ENCODE measurements around the gene FAM50B.

The FAM50B gene

DNA sequence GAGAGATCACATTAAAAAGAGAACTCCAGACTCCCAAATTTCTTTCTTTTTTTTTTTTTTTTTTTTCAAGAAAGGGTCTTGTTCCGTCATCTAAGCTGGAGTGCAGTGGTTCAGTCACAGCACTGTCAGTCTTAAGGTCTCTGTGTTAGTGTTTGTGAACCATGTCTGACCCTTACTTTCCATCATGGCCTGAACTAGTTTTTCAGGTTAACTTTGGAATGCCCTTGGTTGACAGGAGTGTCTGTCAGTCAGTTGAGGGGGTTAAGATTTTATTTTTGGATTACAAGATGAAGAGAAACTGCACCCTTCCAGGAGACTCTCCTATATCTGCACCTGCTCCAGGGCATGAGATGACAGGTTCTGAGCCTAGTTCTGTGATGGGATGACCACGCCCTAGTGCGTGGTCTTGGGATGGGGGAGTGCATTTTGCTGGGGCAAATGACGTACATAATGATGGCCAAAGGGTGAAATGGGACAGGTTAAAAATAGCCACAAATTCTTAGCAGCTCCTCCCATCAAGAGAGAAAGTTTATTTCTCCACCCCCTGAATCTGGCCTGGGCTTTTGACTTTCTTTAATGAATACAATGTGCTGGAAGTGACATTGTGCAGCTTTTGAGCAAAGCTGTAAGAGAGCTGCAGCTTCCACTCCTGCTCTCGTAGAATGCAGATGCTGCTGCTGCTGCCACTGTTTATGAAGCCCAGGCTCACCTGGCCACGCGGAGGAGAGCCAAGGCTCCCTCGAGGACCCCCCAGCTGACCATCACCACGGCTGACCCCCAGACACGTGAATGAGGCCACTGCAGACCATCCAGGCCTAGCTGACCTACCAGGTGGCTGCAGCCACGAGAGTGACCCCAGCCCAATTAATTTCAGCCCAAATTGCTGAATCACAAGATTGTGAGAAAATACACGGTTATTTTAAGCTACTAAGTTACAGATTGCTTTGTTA lies 29.7 kb upstream of the FAM50B start:
- DNase-seq (ENCODE audit: low read depth) = no peak
- TF ChIP-seq, protein P1, sequence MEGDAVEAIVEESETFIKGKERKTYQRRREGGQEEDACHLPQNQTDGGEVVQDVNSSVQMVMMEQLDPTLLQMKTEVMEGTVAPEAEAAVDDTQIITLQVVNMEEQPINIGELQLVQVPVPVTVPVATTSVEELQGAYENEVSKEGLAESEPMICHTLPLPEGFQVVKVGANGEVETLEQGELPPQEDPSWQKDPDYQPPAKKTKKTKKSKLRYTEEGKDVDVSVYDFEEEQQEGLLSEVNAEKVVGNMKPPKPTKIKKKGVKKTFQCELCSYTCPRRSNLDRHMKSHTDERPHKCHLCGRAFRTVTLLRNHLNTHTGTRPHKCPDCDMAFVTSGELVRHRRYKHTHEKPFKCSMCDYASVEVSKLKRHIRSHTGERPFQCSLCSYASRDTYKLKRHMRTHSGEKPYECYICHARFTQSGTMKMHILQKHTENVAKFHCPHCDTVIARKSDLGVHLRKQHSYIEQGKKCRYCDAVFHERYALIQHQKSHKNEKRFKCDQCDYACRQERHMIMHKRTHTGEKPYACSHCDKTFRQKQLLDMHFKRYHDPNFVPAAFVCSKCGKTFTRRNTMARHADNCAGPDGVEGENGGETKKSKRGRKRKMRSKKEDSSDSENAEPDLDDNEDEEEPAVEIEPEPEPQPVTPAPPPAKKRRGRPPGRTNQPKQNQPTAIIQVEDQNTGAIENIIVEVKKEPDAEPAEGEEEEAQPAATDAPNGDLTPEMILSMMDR (conservative IDR thresholded peaks at IDR 0.05; ENCODE audit: low read depth, low read length) = no peak
- H3K4me3 ChIP-seq (ENCODE audit: low read length) = no peak overlapping the region

DNA sequence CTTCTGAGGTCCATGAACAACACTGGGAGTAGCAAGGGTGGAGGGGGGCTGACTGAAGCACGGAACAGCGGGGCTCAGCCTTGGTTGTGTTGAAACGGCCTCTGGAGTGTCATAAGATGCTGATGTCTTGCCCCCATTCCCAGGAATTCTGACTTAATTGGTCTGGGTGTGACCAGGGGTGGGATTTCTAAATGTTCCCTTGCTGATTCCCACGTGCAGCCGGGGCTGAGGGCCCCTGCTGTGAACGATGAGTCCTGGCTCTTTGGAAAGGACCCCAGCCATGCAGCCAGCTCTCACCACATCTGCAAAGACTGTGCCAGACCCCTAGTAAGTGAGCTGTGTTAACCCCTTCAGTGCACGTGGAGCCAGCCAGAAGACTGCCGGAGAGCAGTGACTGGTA lies 28.6 kb upstream of the FAM50B start:
- DNase-seq (ENCODE audit: low read depth) = no peak
- H3K4me3 ChIP-seq (ENCODE audit: low read length) = no peak overlapping the region
- TF ChIP-seq, protein P1 (conservative IDR thresholded peaks at IDR 0.05; ENCODE audit: low read depth, low read length) = no peak

DNA sequence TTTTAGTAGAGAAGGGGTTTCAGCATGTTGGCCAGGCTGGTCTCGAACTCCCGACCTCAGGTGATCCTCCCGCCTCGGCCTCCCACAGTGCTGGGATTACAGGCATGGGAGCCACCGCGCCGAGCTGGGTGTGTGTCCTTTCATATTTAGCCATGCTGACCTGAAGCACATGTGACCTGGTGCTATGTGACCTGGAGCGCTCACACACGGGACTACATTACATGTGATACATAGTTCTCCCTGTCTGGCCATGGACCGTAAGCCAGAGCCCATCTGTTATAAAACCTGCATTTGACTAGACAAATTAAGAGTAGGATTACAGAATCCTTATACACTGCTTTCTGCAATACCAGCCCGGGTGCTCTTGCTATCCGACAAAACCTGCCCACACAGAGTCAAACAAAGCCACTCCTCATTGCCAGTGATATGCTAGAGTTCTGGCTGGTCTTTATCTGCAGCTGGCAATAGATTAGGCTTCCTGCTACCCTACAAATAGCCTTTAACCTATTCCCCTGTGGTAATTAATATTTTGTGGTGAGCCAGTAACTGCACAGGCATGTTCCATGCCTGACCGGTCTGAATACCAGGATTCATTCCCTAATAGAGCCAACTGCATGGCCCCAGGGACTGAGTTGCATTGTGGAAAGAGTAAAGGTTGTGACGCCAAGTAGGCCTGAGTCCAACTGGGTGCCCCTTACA lies 26.3 kb upstream of the FAM50B start:
- H3K4me3 ChIP-seq (ENCODE audit: low read length) = no peak overlapping the region
- DNase-seq (ENCODE audit: low read depth) = no peak
- TF ChIP-seq, protein P1 (conservative IDR thresholded peaks at IDR 0.05; ENCODE audit: low read depth, low read length) = no peak

DNA sequence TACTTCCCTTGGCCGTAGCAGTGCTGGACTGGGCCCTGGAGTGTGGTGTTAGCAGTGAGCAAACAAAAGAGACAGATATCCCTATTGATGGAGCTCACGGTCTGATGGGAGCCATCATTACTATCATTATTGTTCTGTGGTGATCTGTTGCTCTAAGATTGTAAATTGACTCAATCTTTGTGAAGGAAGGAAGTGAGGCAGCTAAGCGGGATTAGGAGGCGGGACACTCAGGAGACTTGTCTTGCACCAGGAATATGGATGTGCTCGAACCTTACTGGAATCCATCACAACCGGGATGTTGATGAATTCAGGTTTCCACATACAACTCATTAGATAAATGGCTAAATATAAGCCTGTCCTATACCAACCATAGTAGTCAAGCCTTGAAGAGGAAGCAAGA lies 25.5 kb upstream of the FAM50B start:
- DNase-seq (ENCODE audit: low read depth) = no peak
- TF ChIP-seq, protein P1 (conservative IDR thresholded peaks at IDR 0.05; ENCODE audit: low read depth, low read length) = no peak
- H3K4me3 ChIP-seq (ENCODE audit: low read length) = no peak overlapping the region

DNA sequence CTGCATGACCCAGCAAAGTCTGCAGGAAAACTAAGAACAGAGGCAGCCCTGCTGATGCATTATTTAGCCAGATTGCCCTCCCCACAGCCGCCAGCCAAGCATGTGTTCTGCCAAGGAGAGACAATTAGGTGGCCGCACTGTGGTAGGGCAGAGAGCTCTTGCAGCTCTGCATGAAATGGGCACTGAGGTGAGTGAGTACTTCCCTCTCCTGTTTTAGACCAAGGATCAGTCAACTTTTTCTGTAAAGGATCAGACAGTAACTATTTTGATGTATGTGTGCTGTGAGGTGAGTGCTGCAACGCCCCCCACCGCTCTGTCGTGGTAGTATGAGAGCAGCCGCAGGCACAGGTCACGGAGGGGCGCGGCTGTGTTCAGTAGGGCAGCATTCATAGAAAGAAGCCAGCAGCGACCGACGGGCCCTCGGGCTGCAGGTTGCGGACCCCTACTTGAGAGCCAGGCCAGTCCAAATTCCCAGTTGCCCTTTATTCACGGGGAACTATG lies 23.8 kb upstream of the FAM50B start:
- H3K4me3 ChIP-seq (ENCODE audit: low read length) = peak overlapping the region; percentile 18
- no peak for DNase-seq (ENCODE audit: low read depth)
- TF ChIP-seq, protein P1 (conservative IDR thresholded peaks at IDR 0.05; ENCODE audit: low read depth, low read length) = peak; percentile 53

DNA sequence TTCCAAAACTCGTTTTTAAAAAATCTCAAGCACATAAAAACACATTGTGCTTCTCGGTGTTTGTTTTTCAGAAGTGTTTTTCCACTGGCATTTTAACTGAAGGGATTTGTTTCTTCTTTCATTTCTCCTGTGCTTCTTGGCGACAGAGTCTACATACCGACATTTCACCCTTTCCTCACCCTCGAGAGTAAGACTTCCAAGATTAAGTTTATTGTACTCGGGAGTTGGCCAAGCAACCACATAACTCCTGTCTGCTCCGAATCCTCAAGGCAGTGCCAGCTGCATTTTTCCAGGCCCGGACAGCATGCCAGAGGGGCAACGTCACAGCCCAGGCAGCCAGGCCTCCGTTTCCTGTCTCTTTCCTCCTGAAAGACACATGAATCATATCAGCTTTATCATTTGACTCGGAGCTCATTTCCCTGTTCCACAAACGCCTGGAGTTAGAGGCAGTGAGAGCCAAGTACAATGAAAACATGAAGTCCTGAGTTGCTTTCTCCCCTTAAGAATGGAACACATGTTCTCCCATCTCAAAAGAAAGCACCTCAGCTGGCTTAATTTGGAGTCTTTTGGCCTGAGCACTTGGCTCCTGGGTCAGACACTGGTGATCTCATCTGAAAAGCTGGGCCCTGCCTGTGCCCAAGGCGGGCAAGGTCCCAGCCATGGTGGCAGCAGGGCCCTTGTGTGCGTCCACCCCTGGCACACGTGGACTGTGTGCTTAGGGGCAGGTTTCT lies 23.2 kb upstream of the FAM50B start:
- peak; percentile 100 for DNase-seq (ENCODE audit: low read depth)
- TF ChIP-seq, protein P1 (conservative IDR thresholded peaks at IDR 0.05; ENCODE audit: low read depth, low read length) = no peak
- peak overlapping the region; percentile 6 for H3K4me3 ChIP-seq (ENCODE audit: low read length)

Measured in retinal pigment epithelial cell (primary cell).